Kidney (tissue), 14 donors: ENCODE results near the gene EMB. TPM values are rescaled to one million over a fixed set of nuclear protein-coding genes. Genes with fewer than 3 reads are reported as not detected.
"Not testable (repeated sequence)": the region's sequence is repeated elsewhere in the genome, so short reads cannot be mapped to it uniquely, and the experiment has no call there.

Source experiments
- DNase-seq, 5 donors: peaks; one replicate each; pipeline ENCODE4 v3.0.0-alpha.2; 2013 to 2020
- FAIRE-seq: peaks from 2 replicates; lab custom pipeline; 2012; peaks lifted over from hg19 to GRCh38; lab: Jason Lieb, UNC
- H3K27ac ChIP-seq, 2 donors: one replicate each; pipeline ENCODE4 v1.7.0; 2013; ENCODE audit warnings: low read depth in 2 of 2, low read length in 2 of 2, inconsistent platforms in 1 of 2
- H3K27me3 ChIP-seq: one replicate; pipeline ENCODE4 v1.7.1; 2013; ENCODE audit warnings: low read length, inconsistent platforms; ENCODE audit not compliant: control insufficient read depth, insufficient read depth
- H3K36me3 ChIP-seq, 3 donors: one replicate each; pipeline versions ENCODE4 v1.7.0 to v1.7.1; 2013; ENCODE audit warnings: low read length in 3 of 3, control low read depth in 1 of 3, inconsistent platforms in 1 of 3; ENCODE audit not compliant: insufficient read depth in 3 of 3, control insufficient read depth in 2 of 3
- H3K4me1 ChIP-seq, 3 donors: one replicate each; pipeline versions ENCODE4 v1.7.0 to v1.7.1; 2013; ENCODE audit warnings: low read length in 3 of 3, inconsistent platforms in 1 of 3, low read depth in 1 of 3; ENCODE audit not compliant: control insufficient read depth in 2 of 3, insufficient read depth in 2 of 3
- H3K4me3 ChIP-seq, 3 donors: one replicate each; pipeline versions ENCODE4 v1.7.0 to v1.8.1; 2013; ENCODE audit warnings: low read length in 3 of 3, control low read depth in 1 of 3, inconsistent platforms in 1 of 3
- H3K9ac ChIP-seq, 3 donors: one replicate each; pipeline versions ENCODE4 v1.7.0 to v1.7.1; 2013; ENCODE audit warnings: low read length in 3 of 3, control low read depth in 1 of 3, inconsistent platforms in 1 of 3
- H3K9me3 ChIP-seq, 3 donors: one replicate each; pipeline versions ENCODE4 v1.7.0 to v1.7.1; 2013; ENCODE audit warnings: low read length in 3 of 3, control low read depth in 1 of 3, inconsistent platforms in 1 of 3; ENCODE audit not compliant: control insufficient read depth in 2 of 3, insufficient read depth in 1 of 3
- CTCF ChIP-seq: IDR thresholded peaks from 3 replicates; pipeline ENCODE4 v1.5.1; 2012; ENCODE audit warnings: mild to moderate bottlenecking, moderate library complexity, borderline replicate concordance; ENCODE audit not compliant: insufficient read depth; ENCODE audit errors: extremely low read depth
- intact Hi-C: fragments of 100-400 bp; cut with DNase I; formaldehyde crosslinking; loops from one replicate; pipeline ENCODE4 v1.11.1; 2022
- polyA plus RNA-seq: library from polyadenylated mRNA; stranded (reverse); fragments of 350-450 nt; fragmentation: Illumina TruSeq; extraction: RNeasy Lipid Tissue Mini Kit (QIAGEN cat#74804); gene quantifications from one replicate; pipeline ENCODE4 v1.2.3, GENCODE V29; 2014; ENCODE audit warnings: low read depth, low replicate concordance; ENCODE audit not compliant: insufficient read depth
- total RNA-seq: library from RNA; stranded (reverse); fragmentation: NEBNext Ultra II Directional; extraction: Animal tissue kit (Norgen Biotek cat#: 25700); gene quantifications from one replicate; pipeline ENCODE4 v1.2.1, GENCODE V29; 2021
- donor health status: control.
- donor health status: control.
- donor health status: control.
- donor health status: control.
- donor health status: control.
- donor health status: DM: yes; HTN: yes; CAD: no.
- donor health status: Normal renal cell carcinoma (clear cell type).

EMB gene
- total and polyA plus RNA-seq, 2 donors from 2014 or later, result 2.2 to 25.0 TPM

- Histone ChIP-seq H3K9ac (no peak overlapping the region), H3K4me3 (no peak overlapping the region), H3K36me3 (no peaks in the 10 kb centered on the region), H3K4me1 (no peaks in the 10 kb centered on the region), H3K27ac (no peak overlapping the region), H3K9me3 (peaks cover 0 to 2% (median 0%) of the 10 kb centered on the region in 3 donors), H3K27me3 (no peaks in the 10 kb centered on the region)
- DNase-seq, result no peak
- FAIRE-seq, result no peak
- intact Hi-C loops, result no loop called here
- TF ChIP-seq CTCF, result no peak
Observed at GRCh38 chr5:50365426-50366251, 75.4 kb downstream of the EMB start.

- intact Hi-C loops, H3K9me3 ChIP-seq, H3K27me3 ChIP-seq, H3K4me1 ChIP-seq, H3K9ac ChIP-seq, H3K4me3 ChIP-seq, FAIRE-seq, DNase-seq, H3K36me3 ChIP-seq, H3K27ac ChIP-seq: not testable (repeated sequence)
Observed at GRCh38 chr5:50364535-50365309, 76.4 kb downstream of the EMB start.

GRCh38 chr5:50359187-50359586, 81.9 kb downstream of the EMB start:
- no peaks in the 10 kb centered on the region for H3K27me3 ChIP-seq
- FAIRE-seq (no peak), DNase-seq (no peak)
- no peaks in the 10 kb centered on the region for H3K9me3 ChIP-seq
- H3K4me1 ChIP-seq, result no peaks in the 10 kb centered on the region
- H3K36me3 ChIP-seq, result no peaks in the 10 kb centered on the region
- no peak overlapping the region for H3K27ac ChIP-seq
- intact Hi-C loops, result no loop called here
- TF ChIP-seq CTCF, result no peak
- H3K9ac ChIP-seq, result no peak overlapping the region
- no peak overlapping the region for H3K4me3 ChIP-seq

GRCh38 chr5:50352382-50352781, 88.7 kb downstream of the EMB start:
- no peak overlapping the region for H3K9ac ChIP-seq
- no peaks in the 10 kb centered on the region for H3K36me3 ChIP-seq
- no peaks in the 10 kb centered on the region for H3K4me1 ChIP-seq
- DNase-seq (no peak), FAIRE-seq (no peak)
- H3K4me3 ChIP-seq, result no peak overlapping the region
- no peak overlapping the region for H3K27ac ChIP-seq
- H3K9me3 ChIP-seq, result no peaks in the 10 kb centered on the region
- intact Hi-C loops, result no loop called here
- H3K27me3 ChIP-seq, result no peaks in the 10 kb centered on the region
- no peak for TF ChIP-seq CTCF
